Upper lobe of left lung (tissue), 6 donors: ENCODE measurements around the gene HRH1. TPM values are rescaled to one million over a fixed set of nuclear protein-coding genes. Genes with fewer than 3 reads are reported as not detected.
"Not testable (repeated sequence)": the region's sequence is repeated elsewhere in the genome, so short reads cannot be mapped to it uniquely, and the experiment has no call there.

Experiments
- ATAC-seq, 2 donors: fragments of 200-7000 bp; cut with Tn5 transposase; one replicate each; pipeline ENCODE4 v1.9.1; 2022; ENCODE audit warnings: mild to moderate bottlenecking in 2 of 2, moderate library complexity in 2 of 2; ENCODE audit not compliant: low FRiP score in 2 of 2
- DNase-seq, 2 donors: peaks; one replicate each; pipeline ENCODE4 v3.0.0-alpha.2; 2019 to 2020
- H3K27ac ChIP-seq, 4 donors: fragments of 200-600 bp; sonication (generic); one replicate each; pipeline ENCODE4 v1.5.1; 2016 to 2019
- H3K27me3 ChIP-seq, 4 donors: fragments of 200-600 bp; sonication (generic); one replicate each; pipeline ENCODE4 v1.5.1; 2017 to 2019
- H3K36me3 ChIP-seq, 4 donors: fragments of 200-600 bp; sonication (generic); one replicate each; pipeline ENCODE4 v1.5.1; 2016 to 2019
- H3K4me1 ChIP-seq, 4 donors: fragments of 200-600 bp; sonication (generic); one replicate each; pipeline ENCODE4 v1.5.1; 2018 to 2019
- H3K4me3 ChIP-seq, 4 donors: fragments of 200-600 bp; sonication (generic); one replicate each; pipeline ENCODE4 v1.5.1; 2017 to 2019; ENCODE audit warnings: mild to moderate bottlenecking in 2 of 4, moderate library complexity in 1 of 4
- H3K9me3 ChIP-seq, 4 donors: fragments of 200-600 bp; sonication (generic); one replicate each; pipeline ENCODE4 v1.5.1; 2018 to 2019
- EP300 ChIP-seq, 4 donors: sonication (generic); formaldehyde crosslinking; IDR thresholded peaks; one replicate each; pipeline ENCODE4 v1.5.1; 2017; ENCODE audit warnings: antibody characterized with exemption in 4 of 4, control low read depth in 2 of 4
- POLR2A ChIP-seq, 4 donors: fragments of 450-650 bp; IDR thresholded peaks; one replicate each; pipeline ENCODE4 v1.5.1; 2016 to 2017; ENCODE audit warnings: antibody characterized with exemption in 4 of 4, mild to moderate bottlenecking in 2 of 4
- POLR2AphosphoS5 ChIP-seq, 2 donors: sonication (generic); formaldehyde crosslinking; IDR thresholded peaks; one replicate each; pipeline ENCODE4 v1.5.1; 2017; ENCODE audit warnings: antibody characterized with exemption in 2 of 2
- WGBS, 2 donors: methylation state at CpG; one replicate each; pipeline ENCODE4 v1.1.5; 2017 to 2018; 5-methylcytosine and 5-hydroxymethylcytosine counted together
- total RNA-seq, 6 donors: library from RNA; depleted of rRNA in 4 of 6; stranded (reverse); fragments of >200 nt in 4 of 6; gene quantifications; one replicate each; pipeline versions ENCODE4 v1.1.0 to v1.2.1, GENCODE V29; 2016 to 2021
- TF ChIP-seq, protein P1 (sequence below), 6 experiments: fragments of 450-650 bp in 4 of 6; fragments of 200-600 bp in 2 of 6; sonication (generic) in 2 of 6; IDR thresholded peaks; one replicate each; pipeline ENCODE4 v1.5.1; 2016 to 2019; ENCODE audit warnings: antibody characterized with exemption in 6 of 6
- donor health status: DM: no; HTN: no; CAD: no; lungs with moderate emphysema.
- donor health status: DM: no; HTN: yes; CAD: no; lungs with severe emphysema.

The HRH1 gene
- total RNA-seq, 6 donors from 2014 or later: 2.9 to 13.4 (median 3.7) TPM

DNA sequence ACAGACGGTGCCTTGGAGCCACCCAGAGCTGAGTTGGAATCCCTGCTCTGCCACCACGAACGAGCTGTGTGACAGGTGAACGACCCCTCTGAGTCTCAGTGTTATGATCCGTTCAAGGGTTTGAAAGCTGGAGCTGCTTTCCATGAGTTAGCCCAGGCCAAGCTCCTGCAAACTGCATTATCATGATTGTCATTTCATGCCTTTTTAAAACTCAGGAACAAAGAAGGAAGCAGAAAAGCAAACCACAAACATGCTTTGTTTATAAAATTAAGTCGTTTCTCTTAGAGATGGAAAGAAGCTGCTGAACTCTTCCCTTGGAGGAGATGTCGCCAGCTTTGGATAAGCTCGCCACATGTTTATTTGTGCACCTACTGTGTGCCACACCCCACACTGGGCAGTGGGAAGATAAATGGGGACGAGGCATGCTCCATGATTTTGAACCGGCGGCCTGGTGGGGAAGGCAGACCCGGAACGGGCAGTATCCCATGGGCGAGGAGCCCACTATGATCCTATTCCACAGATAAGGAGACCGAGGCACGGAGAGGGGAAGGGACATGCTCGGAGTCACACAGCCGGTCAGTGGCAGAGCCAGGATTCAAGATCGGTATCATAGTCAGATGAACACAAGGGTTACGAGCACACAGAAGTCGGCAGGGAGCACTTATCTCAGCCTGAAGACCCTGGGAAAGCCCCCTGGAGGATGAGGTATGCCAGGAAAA, 15.9 kb downstream of the HRH1 start:
- Histone ChIP-seq H3K4me3 (no peak overlapping the region), H3K27me3 (no peaks in the 10 kb centered on the region), H3K9me3 (no peaks in the 10 kb centered on the region), H3K4me1 (peaks cover 0 to 18% (median 5%) of the 10 kb centered on the region in 4 donors), H3K36me3 (no peaks in the 10 kb centered on the region), H3K27ac (peak overlapping the region in 1 of 4 donors; percentile 27)
- WGBS, 2 donors: 62 to 64% methylated on average over 20 to 21 of the region's 21 CpGs
- DNase-seq: no peak
- TF ChIP-seq EP300 (IDR thresholded peaks at IDR 0.05) (no peak), POLR2A (IDR thresholded peaks at IDR 0.05) (no peak), POLR2AphosphoS5 (IDR thresholded peaks at IDR 0.05) (no peak)
- TF ChIP-seq, protein P1, sequence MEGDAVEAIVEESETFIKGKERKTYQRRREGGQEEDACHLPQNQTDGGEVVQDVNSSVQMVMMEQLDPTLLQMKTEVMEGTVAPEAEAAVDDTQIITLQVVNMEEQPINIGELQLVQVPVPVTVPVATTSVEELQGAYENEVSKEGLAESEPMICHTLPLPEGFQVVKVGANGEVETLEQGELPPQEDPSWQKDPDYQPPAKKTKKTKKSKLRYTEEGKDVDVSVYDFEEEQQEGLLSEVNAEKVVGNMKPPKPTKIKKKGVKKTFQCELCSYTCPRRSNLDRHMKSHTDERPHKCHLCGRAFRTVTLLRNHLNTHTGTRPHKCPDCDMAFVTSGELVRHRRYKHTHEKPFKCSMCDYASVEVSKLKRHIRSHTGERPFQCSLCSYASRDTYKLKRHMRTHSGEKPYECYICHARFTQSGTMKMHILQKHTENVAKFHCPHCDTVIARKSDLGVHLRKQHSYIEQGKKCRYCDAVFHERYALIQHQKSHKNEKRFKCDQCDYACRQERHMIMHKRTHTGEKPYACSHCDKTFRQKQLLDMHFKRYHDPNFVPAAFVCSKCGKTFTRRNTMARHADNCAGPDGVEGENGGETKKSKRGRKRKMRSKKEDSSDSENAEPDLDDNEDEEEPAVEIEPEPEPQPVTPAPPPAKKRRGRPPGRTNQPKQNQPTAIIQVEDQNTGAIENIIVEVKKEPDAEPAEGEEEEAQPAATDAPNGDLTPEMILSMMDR (IDR thresholded peaks at IDR 0.05): no peak
- ATAC-seq: no peak

DNA sequence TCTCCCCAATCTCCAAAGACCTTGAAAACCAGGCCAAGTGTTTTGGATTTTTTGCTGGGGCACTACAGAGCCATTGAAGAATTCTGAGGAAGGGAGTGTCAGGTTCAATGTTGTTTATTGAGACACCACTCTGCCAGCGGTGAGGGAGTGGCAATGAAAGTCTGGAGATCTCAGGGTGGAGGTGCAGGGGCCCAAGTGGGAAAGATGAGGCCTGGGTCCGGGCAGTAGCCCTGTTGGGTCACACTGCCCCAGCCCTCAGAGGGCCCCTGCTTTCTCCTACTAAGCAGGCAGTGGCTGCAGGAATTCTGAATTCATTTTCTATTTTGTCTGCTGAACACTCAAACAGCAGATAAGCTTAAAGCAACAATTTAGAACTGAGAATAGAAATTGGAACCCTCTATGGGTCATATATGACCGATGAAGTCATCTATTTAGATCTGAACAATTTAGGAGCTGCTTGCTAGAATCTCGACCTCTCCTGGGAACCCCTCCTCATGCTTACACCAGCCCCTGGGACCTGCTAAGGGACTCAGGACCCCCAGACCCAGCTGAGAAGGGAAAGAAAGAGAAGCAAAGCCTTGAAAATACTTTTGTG, 17.9 kb downstream of the HRH1 start:
- Histone ChIP-seq H3K4me3 (no peak overlapping the region), H3K27ac (peak overlapping the region in 2 of 4 donors; percentile 32 to 44), H3K27me3 (no peaks in the 10 kb centered on the region), H3K9me3 (no peaks in the 10 kb centered on the region), H3K4me1 (peaks cover 0 to 18% (median 5%) of the 10 kb centered on the region in 4 donors), H3K36me3 (no peaks in the 10 kb centered on the region)
- DNase-seq: no peak
- 45 to 59% methylated on average over 4 of the region's 4 CpGs for WGBS, 2 donors
- peak in 1 of 2 donors; percentile 14 for ATAC-seq
- TF ChIP-seq POLR2AphosphoS5 (IDR thresholded peaks at IDR 0.05): no peak
- TF ChIP-seq, protein P1 (IDR thresholded peaks at IDR 0.05): no peak
- no peak for TF ChIP-seq EP300 (IDR thresholded peaks at IDR 0.05)

DNA sequence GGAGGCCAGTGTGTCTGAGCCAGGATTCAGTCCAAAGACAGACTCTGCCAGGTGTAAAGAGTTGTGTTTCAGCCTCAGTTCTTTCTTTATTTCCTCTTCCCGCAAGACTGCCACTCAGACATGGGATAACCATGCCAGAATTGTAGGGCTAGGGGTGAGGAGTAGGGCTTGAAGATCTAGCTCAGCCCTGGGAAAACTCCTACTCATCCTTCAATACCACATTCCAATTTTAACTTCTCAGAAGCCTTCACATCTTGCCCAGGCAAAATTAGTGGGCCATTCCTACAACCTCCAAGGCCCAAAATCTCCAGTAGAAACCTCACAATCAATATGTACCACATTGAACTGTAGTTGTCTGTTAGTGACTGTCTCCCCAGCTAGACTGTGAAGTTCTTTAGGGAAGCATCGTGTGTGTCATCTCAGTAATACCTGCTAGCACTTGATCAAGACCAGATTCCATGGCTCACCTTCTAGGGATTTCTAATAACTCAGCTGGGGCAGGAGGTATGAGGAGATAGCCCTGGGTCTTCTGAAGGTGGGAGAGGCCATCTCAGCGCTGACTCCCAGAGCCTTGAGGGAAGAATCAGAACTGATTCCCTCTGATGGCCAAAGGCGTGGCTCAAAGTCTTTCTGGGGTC, 19.7 kb downstream of the HRH1 start:
- DNase-seq (no peak), ATAC-seq (no peak)
- Histone ChIP-seq H3K36me3 (no peaks in the 10 kb centered on the region), H3K4me1 (peaks cover 0 to 18% (median 5%) of the 10 kb centered on the region in 4 donors), H3K4me3 (no peak overlapping the region), H3K9me3 (no peaks in the 10 kb centered on the region), H3K27me3 (no peaks in the 10 kb centered on the region), H3K27ac (no peak overlapping the region)
- no peak for TF ChIP-seq POLR2AphosphoS5 (IDR thresholded peaks at IDR 0.05)
- no peak for TF ChIP-seq EP300 (IDR thresholded peaks at IDR 0.05)
- TF ChIP-seq POLR2A (IDR thresholded peaks at IDR 0.05): no peak
- TF ChIP-seq, protein P1 (IDR thresholded peaks at IDR 0.05): no peak
- 96 to 98% methylated on average over 3 to 4 of the region's 4 CpGs for WGBS, 2 donors

DNA sequence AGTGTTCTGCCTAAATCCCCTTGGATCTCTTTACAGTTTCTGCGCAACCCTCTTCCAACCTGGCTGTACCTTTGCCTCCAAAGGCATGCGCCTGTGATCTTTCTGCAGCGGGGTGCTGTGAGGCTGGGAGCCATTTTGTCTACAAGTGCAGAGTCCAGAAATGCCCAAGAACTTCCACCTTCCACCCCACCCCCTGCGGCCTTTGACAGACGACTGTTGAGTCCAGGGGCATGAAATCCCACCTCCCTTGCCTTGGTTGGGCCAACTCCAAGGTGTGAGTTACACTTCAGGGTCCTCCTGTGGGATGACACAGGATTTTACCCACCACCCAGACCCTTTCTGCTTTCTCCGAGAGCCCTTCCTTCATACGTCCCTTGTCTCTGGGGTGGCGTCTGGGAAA, 24.1 kb downstream of the HRH1 start:
- whole genome bisulfite sequencing, 2 donors: 94% methylated on average over 8 of the region's 8 CpGs
- peaks cover 0 to 5% (median 0%) of the 10 kb centered on the region in 4 donors for H3K4me1 ChIP-seq
- H3K27me3 ChIP-seq: no peaks in the 10 kb centered on the region
- DNase-seq (no peak), ATAC-seq (no peak)
- H3K27ac ChIP-seq: no peak overlapping the region
- H3K36me3 ChIP-seq: no peaks in the 10 kb centered on the region
- TF ChIP-seq EP300 (IDR thresholded peaks at IDR 0.05): no peak
- TF ChIP-seq, protein P1 (IDR thresholded peaks at IDR 0.05): no peak
- no peak for TF ChIP-seq POLR2A (IDR thresholded peaks at IDR 0.05)
- no peak for TF ChIP-seq POLR2AphosphoS5 (IDR thresholded peaks at IDR 0.05)
- H3K4me3 ChIP-seq: no peak overlapping the region
- no peaks in the 10 kb centered on the region for H3K9me3 ChIP-seq

DNA sequence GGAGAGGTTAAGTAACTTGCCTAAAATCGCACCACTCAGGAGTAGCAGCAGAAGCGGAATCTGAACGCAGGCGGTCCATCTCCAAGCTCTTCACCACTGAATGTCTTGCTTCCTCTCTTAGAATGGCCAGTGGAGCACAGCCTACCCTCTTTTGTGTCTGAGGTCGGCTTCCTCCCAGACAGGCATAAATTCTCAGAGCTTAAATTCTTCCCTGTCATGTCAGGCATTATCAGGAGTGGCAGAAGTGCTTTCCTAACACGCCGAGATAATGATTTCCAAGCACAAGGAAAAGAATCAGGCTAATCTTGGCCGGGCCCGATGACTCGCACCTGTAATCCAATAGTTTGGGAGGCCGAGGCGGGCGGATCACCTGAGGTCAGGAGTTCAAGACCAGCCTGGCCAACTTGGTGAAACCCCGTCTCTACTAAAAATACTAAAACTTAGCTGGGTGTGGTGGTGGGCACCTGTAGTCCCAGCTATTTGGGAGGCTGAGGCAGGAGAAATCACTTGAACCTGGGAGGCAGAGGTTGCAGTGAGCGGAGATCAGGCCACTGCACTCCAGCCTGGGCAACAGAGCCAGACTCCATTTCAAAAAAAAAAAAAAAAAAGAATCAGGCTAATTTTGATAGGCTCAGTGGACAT, 30.2 kb downstream of the HRH1 start:
- DNase-seq, H3K9me3 ChIP-seq, ATAC-seq, H3K27me3 ChIP-seq, H3K36me3 ChIP-seq: not testable (repeated sequence)
- H3K27ac ChIP-seq: peak overlapping the region in 2 of 4 donors; percentile 7 to 42
- H3K4me1 ChIP-seq: peaks cover 15 to 25% (median 21%) of the 10 kb centered on the region in 4 donors
- WGBS, 2 donors: 67 to 69% methylated on average over 15 of the region's 15 CpGs
- H3K4me3 ChIP-seq: peak overlapping the region in 1 of 4 donors; percentile 21
